Measurements from ENCODE around the gene CDH23.

DNA sequence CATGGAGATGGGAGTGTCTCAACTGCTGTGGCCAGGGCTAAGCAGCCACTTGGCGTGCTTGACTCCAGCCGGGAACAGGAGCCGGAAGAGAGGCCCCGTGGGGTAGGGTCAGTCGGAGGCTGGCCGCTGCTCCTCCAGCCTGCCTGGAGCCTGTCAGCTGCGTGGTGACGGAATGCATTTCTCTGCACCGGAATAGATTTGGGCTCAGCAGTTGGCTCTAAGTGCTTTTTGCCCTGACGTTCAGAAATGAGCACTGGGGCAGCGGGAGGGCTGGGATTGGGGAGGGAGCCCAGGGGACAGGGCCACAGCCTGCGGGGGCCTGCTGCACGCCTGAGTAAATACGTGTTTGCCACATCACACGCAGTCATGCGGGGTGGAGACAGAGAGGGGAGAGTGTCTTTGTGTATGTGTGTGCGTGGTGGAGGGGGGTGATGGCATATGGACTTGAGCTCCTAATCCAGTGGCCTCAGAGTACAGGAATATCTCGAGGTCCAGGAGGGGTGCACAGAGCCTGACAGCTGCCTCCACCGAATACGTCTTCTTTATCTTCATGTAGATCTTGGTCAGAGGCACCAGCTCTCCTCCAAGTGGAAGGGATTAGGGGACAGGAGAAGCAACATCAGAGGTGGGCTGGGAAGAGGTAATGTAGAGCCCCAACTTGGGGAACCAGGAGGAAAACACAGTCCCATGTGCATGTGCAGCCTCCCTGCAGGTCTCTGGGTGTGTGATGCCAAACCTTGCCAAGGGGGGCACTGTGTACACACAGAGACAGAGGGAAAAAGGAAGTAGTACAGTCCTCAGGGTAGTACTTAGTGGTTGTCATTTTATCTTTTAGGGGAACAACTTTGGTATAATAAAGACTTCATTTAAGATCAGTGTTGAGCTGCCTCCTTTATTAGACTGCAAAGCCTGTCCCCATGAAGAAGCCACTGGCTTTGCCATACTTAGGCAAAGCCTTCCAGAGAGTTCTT is 151.4 kb downstream of the CDH23 start:
- TF ChIP-seq, protein P1, sequence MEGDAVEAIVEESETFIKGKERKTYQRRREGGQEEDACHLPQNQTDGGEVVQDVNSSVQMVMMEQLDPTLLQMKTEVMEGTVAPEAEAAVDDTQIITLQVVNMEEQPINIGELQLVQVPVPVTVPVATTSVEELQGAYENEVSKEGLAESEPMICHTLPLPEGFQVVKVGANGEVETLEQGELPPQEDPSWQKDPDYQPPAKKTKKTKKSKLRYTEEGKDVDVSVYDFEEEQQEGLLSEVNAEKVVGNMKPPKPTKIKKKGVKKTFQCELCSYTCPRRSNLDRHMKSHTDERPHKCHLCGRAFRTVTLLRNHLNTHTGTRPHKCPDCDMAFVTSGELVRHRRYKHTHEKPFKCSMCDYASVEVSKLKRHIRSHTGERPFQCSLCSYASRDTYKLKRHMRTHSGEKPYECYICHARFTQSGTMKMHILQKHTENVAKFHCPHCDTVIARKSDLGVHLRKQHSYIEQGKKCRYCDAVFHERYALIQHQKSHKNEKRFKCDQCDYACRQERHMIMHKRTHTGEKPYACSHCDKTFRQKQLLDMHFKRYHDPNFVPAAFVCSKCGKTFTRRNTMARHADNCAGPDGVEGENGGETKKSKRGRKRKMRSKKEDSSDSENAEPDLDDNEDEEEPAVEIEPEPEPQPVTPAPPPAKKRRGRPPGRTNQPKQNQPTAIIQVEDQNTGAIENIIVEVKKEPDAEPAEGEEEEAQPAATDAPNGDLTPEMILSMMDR (IDR thresholded peaks at IDR 0.05; ENCODE audit: low read length): peak; percentile 42
- TF ChIP-seq EZH2 (optimal IDR thresholded peaks at IDR 0.05; ENCODE audit: low read depth, low read length): no peak

All from MM.1S (cell line).